Esophagus squamous epithelium (tissue), 5 donors: ENCODE results near the gene CORO7. TPM values are rescaled to one million over a fixed set of nuclear protein-coding genes. Genes with fewer than 3 reads are reported as not detected.

ENCODE experiments used
- DNase-seq: peaks from one replicate; lab custom pipeline; 2025; lab: John Stamatoyannopoulos, UW
- H3K27ac ChIP-seq, 4 donors: fragments of 200-600 bp; sonication (generic); one replicate each; pipeline ENCODE4 v1.5.1; 2016 to 2019; ENCODE audit warnings: mild to moderate bottlenecking in 1 of 4
- H3K27me3 ChIP-seq, 4 donors: fragments of 200-600 bp; sonication (generic); 1 replicate in 3 of 4; 2 replicates in 1 of 4; pipeline versions ENCODE4 v1.5.1 to v1.6.0; 2017 to 2021; ENCODE audit warnings: antibody characterized with exemption in 1 of 4
- H3K36me3 ChIP-seq, 3 donors: fragments of 200-600 bp; sonication (generic); one replicate each; pipeline ENCODE4 v1.5.1; 2016 to 2019
- H3K4me1 ChIP-seq, 3 donors: fragments of 200-600 bp; sonication (generic); one replicate each; pipeline ENCODE4 v1.5.1; 2017 to 2019
- H3K4me3 ChIP-seq, 4 donors: fragments of 200-600 bp; sonication (generic); 1 replicate in 3 of 4; 2 replicates in 1 of 4; pipeline ENCODE4 v1.5.1; 2016 to 2019; ENCODE audit warnings: mild to moderate bottlenecking in 2 of 4, moderate library complexity in 1 of 4
- H3K9me3 ChIP-seq, 3 donors: fragments of 200-600 bp; sonication (generic); one replicate each; pipeline ENCODE4 v1.5.1; 2016 to 2019
- POLR2A ChIP-seq, 4 donors: fragments of 450-650 bp; IDR thresholded peaks; one replicate each; pipeline ENCODE4 v1.6.1; 2017; ENCODE audit warnings: antibody characterized with exemption in 4 of 4, mild to moderate bottlenecking in 4 of 4, moderate library complexity in 3 of 4
- WGBS, 2 donors: methylation state at CpG; one replicate each; pipeline ENCODE4 v1.1.5; 2018; 5-methylcytosine and 5-hydroxymethylcytosine counted together
- intact Hi-C: fragments of 100-400 bp; cut with DNase I; formaldehyde crosslinking; loops from one replicate; pipeline ENCODE4 v1.15.0; 2022
- total RNA-seq, 4 donors: library from RNA; depleted of rRNA; stranded (reverse); fragments of >200 nt; gene quantifications; one replicate each; pipeline ENCODE4 v1.1.0, GENCODE V29; 2016
- TF ChIP-seq, protein P1 (sequence below), 6 experiments: fragments of 450-650 bp in 4 of 6; fragments of 200-600 bp in 2 of 6; sonication (generic) in 2 of 6; IDR thresholded peaks; one replicate each; pipeline ENCODE4 v1.5.1; 2016 to 2019; ENCODE audit warnings: antibody characterized with exemption in 6 of 6, mild to moderate bottlenecking in 4 of 6, moderate library complexity in 4 of 6
- donor health status: DM: yes; HTN: yes; CAD: no.

CORO7 gene
- total RNA-seq, 4 donors from 2014 or later = 15.8 to 25.9 (median 17.8) TPM

DNA sequence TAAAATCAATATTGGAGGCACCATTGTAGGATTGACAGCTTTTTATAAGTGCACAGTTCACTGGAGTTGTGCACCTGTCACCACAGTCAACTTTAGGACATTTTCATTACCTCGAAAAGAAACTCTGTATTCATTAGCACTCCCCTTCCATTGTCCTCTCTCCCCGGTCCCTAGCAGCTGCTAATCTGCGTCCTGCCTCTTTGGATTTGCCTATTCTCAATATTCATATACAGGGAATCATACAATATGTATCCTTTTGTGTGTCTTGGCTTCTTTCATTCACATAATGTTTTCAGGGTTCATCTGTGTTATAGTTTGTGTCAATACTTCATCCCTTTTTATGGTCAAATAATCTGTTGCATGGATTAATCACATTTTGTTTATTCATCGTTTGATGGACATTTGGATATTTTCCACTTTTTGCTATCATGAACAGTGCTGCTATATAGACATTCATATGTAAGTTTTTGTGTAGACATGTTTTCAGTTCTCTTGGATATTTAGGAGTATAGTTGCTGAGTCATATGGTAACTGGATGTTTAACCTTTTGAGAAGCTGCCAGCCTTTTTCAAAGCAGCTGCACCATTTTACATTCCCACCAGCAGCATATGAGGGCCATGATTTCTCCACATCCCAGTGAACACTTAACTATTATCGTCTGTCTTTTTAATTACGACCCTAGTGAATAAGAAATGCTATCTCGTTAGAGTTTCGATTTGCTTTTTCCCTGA is 19.1 kb upstream of the CORO7 start:
- Histone ChIP-seq H3K9me3 (no peaks in the 10 kb centered on the region), H3K4me1 (no peaks in the 10 kb centered on the region), H3K36me3 (peaks cover 15 to 99% (median 24%) of the 10 kb centered on the region in 3 donors), H3K4me3 (no peak overlapping the region), H3K27me3 (no peaks in the 10 kb centered on the region), H3K27ac (no peak overlapping the region)
- 58 to 62% methylated on average over 8 of the region's 8 CpGs for WGBS, 2 donors
- no peak for TF ChIP-seq POLR2A (IDR thresholded peaks at IDR 0.05)
- TF ChIP-seq, protein P1, sequence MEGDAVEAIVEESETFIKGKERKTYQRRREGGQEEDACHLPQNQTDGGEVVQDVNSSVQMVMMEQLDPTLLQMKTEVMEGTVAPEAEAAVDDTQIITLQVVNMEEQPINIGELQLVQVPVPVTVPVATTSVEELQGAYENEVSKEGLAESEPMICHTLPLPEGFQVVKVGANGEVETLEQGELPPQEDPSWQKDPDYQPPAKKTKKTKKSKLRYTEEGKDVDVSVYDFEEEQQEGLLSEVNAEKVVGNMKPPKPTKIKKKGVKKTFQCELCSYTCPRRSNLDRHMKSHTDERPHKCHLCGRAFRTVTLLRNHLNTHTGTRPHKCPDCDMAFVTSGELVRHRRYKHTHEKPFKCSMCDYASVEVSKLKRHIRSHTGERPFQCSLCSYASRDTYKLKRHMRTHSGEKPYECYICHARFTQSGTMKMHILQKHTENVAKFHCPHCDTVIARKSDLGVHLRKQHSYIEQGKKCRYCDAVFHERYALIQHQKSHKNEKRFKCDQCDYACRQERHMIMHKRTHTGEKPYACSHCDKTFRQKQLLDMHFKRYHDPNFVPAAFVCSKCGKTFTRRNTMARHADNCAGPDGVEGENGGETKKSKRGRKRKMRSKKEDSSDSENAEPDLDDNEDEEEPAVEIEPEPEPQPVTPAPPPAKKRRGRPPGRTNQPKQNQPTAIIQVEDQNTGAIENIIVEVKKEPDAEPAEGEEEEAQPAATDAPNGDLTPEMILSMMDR (IDR thresholded peaks at IDR 0.05) = no peak
- intact Hi-C loops = no loop called here
- no peak for DNase-seq

DNA sequence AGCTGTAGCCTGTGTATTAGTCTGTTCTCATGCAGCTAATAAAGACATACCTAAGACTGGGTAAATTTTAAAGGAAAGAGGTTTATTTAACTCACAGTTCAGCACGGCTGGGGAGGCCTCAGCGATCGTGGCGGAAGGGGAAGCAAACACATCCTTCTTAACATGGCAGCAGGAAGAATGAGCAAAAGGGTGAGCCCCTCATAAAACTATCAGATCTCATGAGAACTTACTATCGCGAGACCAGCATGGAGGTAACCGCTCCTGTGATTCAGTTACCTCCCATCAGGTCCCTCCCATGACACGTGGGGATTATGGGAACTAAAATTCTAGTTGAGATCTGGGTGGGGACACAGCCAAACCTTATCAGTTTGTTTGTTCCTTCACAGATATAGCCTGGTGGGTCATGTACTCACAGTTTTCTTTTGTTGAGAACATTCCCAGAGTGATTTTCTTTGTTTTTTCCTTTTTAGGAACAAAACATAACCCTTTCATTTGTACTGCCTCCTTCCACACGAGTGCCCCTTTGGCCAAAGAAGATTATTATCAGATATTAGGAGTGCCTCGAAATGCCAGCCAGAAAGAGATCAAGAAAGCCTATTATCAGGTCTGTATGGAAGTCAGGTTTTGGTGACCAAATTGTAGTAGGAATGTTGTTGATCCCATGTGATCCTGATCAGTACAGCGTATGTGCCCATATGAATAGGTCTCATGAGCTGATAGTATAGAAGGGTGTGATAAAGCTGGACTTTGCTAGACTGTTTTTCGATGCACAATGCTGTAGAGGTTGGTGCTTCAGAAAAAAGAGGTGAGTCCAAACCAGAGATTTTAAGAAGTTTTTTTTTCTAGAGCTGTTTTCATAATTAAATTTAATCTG is 17.8 kb upstream of the CORO7 start:
- DNase-seq = no peak
- Histone ChIP-seq H3K9me3 (no peaks in the 10 kb centered on the region), H3K4me3 (no peak overlapping the region), H3K4me1 (peaks cover 0 to 2% (median 0%) of the 10 kb centered on the region in 3 donors), H3K27me3 (no peaks in the 10 kb centered on the region), H3K27ac (no peak overlapping the region), H3K36me3 (peaks cover 8 to 99% (median 24%) of the 10 kb centered on the region in 3 donors)
- intact Hi-C loops = no loop called here
- WGBS, 2 donors = 82 to 84% methylated on average over 12 of the region's 12 CpGs
- TF ChIP-seq POLR2A (IDR thresholded peaks at IDR 0.05) = no peak
- TF ChIP-seq, protein P1 (IDR thresholded peaks at IDR 0.05) = no peak

DNA sequence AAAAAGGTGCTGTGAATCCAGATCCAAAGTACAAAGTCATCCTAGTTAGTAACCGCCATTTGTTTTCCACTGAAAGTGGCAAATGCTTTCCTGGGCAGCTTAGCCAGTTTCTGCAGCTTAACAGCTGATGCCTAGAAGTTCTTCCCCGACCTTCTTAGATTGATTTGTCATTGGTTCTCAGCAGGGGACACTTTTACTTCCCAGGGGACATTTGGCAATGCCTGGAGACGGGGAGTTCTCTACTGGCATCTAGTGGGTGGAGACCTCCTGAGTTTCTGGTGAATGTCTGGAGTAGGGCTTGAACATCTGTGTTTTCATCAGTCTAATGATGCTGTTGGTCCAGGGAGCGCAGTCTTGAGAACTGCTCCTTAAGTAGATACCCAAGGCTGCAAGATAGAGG is 16.8 kb upstream of the CORO7 start:
- Histone ChIP-seq H3K27me3 (no peaks in the 10 kb centered on the region), H3K4me1 (peaks cover 0 to 12% (median 3%) of the 10 kb centered on the region in 3 donors), H3K4me3 (no peak overlapping the region), H3K36me3 (peaks cover 5 to 93% (median 24%) of the 10 kb centered on the region in 3 donors), H3K9me3 (no peaks in the 10 kb centered on the region), H3K27ac (no peak overlapping the region)
- no peak for DNase-seq
- 84 to 89% methylated on average over 4 of the region's 4 CpGs for WGBS, 2 donors
- no peak for TF ChIP-seq POLR2A (IDR thresholded peaks at IDR 0.05)
- TF ChIP-seq, protein P1 (IDR thresholded peaks at IDR 0.05) = no peak
- intact Hi-C loops = no loop called here

GRCh38 chr16:4431023-4431422 is 14.6 kb upstream of the CORO7 start:
- H3K27ac ChIP-seq = no peak overlapping the region
- peaks cover 0 to 71% (median 12%) of the 10 kb centered on the region in 3 donors for H3K36me3 ChIP-seq
- peaks cover 4 to 34% (median 23%) of the 10 kb centered on the region in 3 donors for H3K4me1 ChIP-seq
- DNase-seq = no peak
- no peak for TF ChIP-seq POLR2A (IDR thresholded peaks at IDR 0.05)
- 89 to 91% methylated on average over 8 to 9 of the region's 9 CpGs for WGBS, 2 donors
- intact Hi-C loops = no loop called here
- no peaks in the 10 kb centered on the region for H3K27me3 ChIP-seq
- no peak overlapping the region for H3K4me3 ChIP-seq
- H3K9me3 ChIP-seq = no peaks in the 10 kb centered on the region

- Histone ChIP-seq H3K27me3 (no peaks in the 10 kb centered on the region), H3K4me3 (no peak overlapping the region), H3K36me3 (peaks cover 0 to 46% (median 8%) of the 10 kb centered on the region in 3 donors), H3K27ac (peak overlapping the region in 2 of 4 donors; percentile 50 to 54), H3K9me3 (no peaks in the 10 kb centered on the region), H3K4me1 (peaks cover 9 to 44% (median 26%) of the 10 kb centered on the region in 3 donors)
- 56 to 69% methylated on average over 7 of the region's 7 CpGs for WGBS, 2 donors
- TF ChIP-seq POLR2A (IDR thresholded peaks at IDR 0.05) = no peak
- TF ChIP-seq, protein P1 (IDR thresholded peaks at IDR 0.05) = no peak
- intact Hi-C loops = no loop called here
- DNase-seq = no peak
Observed at GRCh38 chr16:4428500-4428899, 12.1 kb upstream of the CORO7 start.
